ENCODE measurements around the gene PGRMC2. TPM values are rescaled to one million over a fixed set of nuclear protein-coding genes. Genes with fewer than 3 reads are reported as not detected.
"Not testable (repeated sequence)": the region's sequence is repeated elsewhere in the genome, so short reads cannot be mapped to it uniquely, and the experiment has no call there.

Gene PGRMC2
- total RNA-seq, 1 donor from 2014 or later = 58.7 TPM

GRCh38 chr4:128267171-128267570, 20.4 kb downstream of the PGRMC2 start:
- DNase-seq = not testable (repeated sequence)

- DNase-seq = not testable (repeated sequence)
Measured at GRCh38 chr4:128265550-128265949, 22.1 kb downstream of the PGRMC2 start.

- DNase-seq = not testable (repeated sequence)
Measured at GRCh38 chr4:128259889-128260288, 27.7 kb downstream of the PGRMC2 start.

GRCh38 chr4:128258166-128258565, 29.4 kb downstream of the PGRMC2 start:
- DNase-seq = not testable (repeated sequence)

GRCh38 chr4:128256539-128256938, 31.1 kb downstream of the PGRMC2 start:
- no peak for DNase-seq

GRCh38 chr4:128255906-128256305, 31.7 kb downstream of the PGRMC2 start:
- DNase-seq = no peak

GRCh38 chr4:128249787-128250668, 37.6 kb downstream of the PGRMC2 start:
- DNase-seq = no peak

- DNase-seq = no peak
Measured at GRCh38 chr4:128247906-128248305, 39.7 kb downstream of the PGRMC2 start.

GRCh38 chr4:128245391-128245790, 42.2 kb downstream of the PGRMC2 start:
- DNase-seq = not testable (repeated sequence)

GRCh38 chr4:128244379-128244778, 43.2 kb downstream of the PGRMC2 start:
- no peak for DNase-seq

GRCh38 chr4:128242601-128243000, 45.0 kb downstream of the PGRMC2 start:
- no peak for DNase-seq

- no peak for DNase-seq
Measured at GRCh38 chr4:128241981-128242380, 45.6 kb downstream of the PGRMC2 start.

- DNase-seq = peak; percentile 54
Measured at GRCh38 chr4:128241425-128241913, 46.1 kb downstream of the PGRMC2 start.

GRCh38 chr4:128241019-128241418, 46.6 kb downstream of the PGRMC2 start:
- no peak for DNase-seq

- no peak for DNase-seq
Measured at GRCh38 chr4:128234836-128235235, 52.8 kb downstream of the PGRMC2 start.

GRCh38 chr4:128232719-128233118, 54.9 kb downstream of the PGRMC2 start:
- no peak for DNase-seq

GRCh38 chr4:128228845-128229795, 58.5 kb downstream of the PGRMC2 start:
- no peak for DNase-seq

GRCh38 chr4:128227991-128228571, 59.5 kb downstream of the PGRMC2 start:
- no peak for DNase-seq

GRCh38 chr4:128225148-128225547, 62.5 kb downstream of the PGRMC2 start:
- no peak for DNase-seq

- no peak for DNase-seq
Measured at GRCh38 chr4:128221586-128221985, 66.0 kb downstream of the PGRMC2 start.

GRCh38 chr4:128220286-128221235, 67.1 kb downstream of the PGRMC2 start:
- DNase-seq = no peak

Data from skin of body (tissue), 2 donors.